RWPE1 (cell line): ENCODE data around the gene SYNE2.

Source experiments
- CTCF ChIA-PET: fragments of 350-600 bp; sonication (Branson Sonifier 250); formaldehyde crosslinking; extraction: SDS; loops from one replicate; lab custom pipeline; 2021; lab: Yijun Ruan, JAX
- POLR2A ChIA-PET: fragments of 400-600 bp; formaldehyde crosslinking; extraction: SDS; loops from one replicate; lab custom pipeline; 2020; ENCODE audit warnings: antibody characterized with exemption; ENCODE audit not compliant: low non-redundant PET; lab: Yijun Ruan, JAX
- DNase-seq: peaks from one replicate; pipeline ENCODE4 v3.0.0; 2012; ENCODE audit warnings: low spot score
- H3K27ac ChIP-seq: fragments of 450-650 bp; 2 replicates; pipeline ENCODE4 v1.5.1; 2017
- TF ChIP-seq, protein P1 (sequence below): fragments of 450-650 bp; conservative IDR thresholded peaks from 2 replicates; pipeline ENCODE4 v1.5.1; 2017; ENCODE audit warnings: low read depth, mild to moderate bottlenecking

The SYNE2 gene

DNA sequence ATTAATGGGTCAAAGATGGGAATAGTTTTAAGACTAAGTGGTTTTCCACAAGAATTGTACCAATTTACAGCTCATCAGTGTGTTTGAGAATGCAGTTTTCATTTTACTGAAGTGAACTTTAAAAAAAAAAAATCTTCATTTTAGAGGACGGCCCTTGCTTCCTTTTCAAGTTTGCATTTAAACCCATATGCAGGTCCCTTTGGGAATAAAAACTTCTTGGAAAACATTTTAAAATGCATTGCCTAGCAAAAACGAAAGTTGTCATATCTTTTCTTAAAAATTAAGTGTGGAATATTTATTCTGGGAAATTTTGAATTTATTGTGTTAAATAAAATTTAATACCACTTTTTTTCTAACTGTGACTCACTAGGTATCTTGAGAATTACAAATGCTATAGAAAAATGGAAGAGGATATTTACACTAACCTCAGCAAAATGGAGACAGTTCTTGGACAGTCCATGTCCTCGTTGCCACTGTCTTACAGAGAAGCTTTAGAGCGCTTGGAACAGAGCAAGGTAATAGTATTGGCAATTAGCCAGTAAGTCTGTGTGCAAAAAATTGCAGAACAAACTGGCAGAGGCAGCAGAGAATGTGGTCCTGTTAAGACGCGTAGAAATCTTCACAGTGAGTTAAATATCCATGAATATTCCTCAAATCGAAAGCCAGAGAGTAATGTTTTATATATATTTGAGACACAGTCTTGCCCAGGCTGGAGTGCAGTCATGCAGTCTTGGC is 209.7 kb downstream of the SYNE2 start:
- H3K27ac ChIP-seq: peak overlapping the region; percentile 77
- no peak for DNase-seq
- TF ChIP-seq, protein P1, sequence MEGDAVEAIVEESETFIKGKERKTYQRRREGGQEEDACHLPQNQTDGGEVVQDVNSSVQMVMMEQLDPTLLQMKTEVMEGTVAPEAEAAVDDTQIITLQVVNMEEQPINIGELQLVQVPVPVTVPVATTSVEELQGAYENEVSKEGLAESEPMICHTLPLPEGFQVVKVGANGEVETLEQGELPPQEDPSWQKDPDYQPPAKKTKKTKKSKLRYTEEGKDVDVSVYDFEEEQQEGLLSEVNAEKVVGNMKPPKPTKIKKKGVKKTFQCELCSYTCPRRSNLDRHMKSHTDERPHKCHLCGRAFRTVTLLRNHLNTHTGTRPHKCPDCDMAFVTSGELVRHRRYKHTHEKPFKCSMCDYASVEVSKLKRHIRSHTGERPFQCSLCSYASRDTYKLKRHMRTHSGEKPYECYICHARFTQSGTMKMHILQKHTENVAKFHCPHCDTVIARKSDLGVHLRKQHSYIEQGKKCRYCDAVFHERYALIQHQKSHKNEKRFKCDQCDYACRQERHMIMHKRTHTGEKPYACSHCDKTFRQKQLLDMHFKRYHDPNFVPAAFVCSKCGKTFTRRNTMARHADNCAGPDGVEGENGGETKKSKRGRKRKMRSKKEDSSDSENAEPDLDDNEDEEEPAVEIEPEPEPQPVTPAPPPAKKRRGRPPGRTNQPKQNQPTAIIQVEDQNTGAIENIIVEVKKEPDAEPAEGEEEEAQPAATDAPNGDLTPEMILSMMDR: no peak
- ChIA-PET POLR2A (no interaction called here), CTCF (interaction anchor here (0.6 kb wide), 2 partner anchors 115 to 119 kb away, joined by 3 read pairs; no protein-coding TSS in a partner anchor)

DNA sequence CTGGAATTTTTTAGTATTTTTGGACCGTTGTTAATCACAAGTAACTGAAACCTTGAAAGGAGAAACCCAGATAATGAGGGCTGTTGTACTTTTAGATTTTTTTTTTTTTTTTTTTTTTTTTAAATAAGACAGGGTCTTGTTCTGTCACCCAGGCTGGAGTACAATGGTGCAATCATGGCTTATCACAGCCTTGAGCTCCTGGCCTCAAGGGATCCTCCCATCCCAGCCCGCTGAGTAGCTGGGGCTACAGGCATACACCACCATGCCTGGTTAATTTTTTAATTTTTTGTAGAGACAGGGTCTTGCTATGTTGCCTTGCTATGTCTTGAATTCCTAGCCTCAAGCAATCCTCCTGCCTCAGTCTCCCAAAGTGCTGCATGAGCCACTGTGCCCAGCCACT is 211.6 kb downstream of the SYNE2 start:
- TF ChIP-seq, protein P1: no peak
- ChIA-PET CTCF (no interaction called here), POLR2A (no interaction called here)
- DNase-seq: no peak
- H3K27ac ChIP-seq: no peak overlapping the region

DNA sequence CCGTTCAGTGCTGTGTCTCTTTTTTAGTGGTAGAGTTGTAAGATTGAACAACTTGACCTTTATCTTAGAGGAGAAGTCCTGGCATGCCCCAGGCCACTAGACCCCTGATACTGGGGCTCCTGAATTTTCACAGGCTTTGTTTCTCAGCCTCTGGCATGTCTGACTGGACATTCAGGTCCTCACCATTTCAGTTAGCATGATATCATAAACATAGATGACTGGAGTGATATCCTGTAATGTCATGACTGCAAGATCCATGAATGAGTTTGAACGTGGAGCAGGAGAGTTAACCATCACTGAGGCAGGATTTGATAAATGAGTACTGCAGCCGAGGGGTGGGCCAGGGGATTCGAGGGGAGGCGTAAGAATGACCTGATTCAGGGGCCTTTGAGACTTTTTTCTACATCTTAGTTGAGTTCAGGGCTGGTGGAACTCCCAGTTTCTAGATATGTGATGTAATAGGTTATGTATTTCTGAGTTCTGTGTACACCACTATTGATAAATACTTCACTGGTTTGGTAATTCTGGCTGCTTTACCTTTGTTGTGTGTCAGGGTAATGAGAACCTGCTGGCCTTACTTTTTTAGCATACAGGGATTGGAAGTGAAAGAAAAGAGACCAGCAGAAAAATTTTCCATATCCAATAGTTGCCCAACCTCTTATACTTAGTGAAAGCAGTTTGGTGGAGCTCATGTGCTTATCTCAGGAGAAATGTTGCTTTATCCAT is 217.0 kb downstream of the SYNE2 start:
- CTCF ChIA-PET: interaction anchor here (1.6 kb wide), 1 partner anchor 9 kb away, joined by 7 read pairs; no protein-coding TSS in a partner anchor

DNA sequence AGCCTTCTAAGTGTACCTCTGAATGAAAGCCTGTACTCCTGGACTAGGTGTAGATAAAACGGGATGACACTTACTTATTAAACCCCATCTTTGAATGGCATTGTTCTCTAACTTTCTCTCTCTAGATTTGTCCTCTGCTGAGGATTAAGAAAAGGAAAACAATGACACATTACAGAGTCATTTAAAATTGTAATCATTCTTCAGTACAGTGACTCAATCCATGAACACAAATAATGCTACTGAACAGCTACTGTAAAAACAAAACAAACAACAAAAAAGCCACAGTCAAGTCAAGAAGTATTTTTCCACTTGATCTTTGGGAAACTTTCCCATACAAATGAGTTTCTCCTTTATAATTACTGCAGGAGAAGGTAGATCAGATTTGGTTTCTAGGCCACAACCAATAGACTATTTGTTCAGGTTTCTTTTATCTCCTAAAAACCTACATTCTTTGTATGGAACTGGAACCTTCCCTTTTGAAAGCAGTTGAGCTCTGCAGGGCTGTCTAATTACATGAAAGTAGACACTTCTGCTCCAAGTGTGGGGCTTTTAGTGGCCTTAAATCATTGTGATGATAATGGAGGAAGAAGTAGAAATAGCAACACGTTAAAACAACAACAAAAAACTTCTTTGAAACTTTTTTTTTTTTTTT is 222.3 kb downstream of the SYNE2 start:
- peak; percentile 30 for DNase-seq
- ChIA-PET POLR2A (no interaction called here), CTCF (no interaction called here)
- TF ChIP-seq, protein P1: no peak
- H3K27ac ChIP-seq: no peak overlapping the region

More for the DNA sequence above, 217.0 kb downstream of the SYNE2 start:
- POLR2A ChIA-PET: no interaction called here
- TF ChIP-seq, protein P1: no peak
- H3K27ac ChIP-seq: no peak overlapping the region
- DNase-seq: no peak

DNA sequence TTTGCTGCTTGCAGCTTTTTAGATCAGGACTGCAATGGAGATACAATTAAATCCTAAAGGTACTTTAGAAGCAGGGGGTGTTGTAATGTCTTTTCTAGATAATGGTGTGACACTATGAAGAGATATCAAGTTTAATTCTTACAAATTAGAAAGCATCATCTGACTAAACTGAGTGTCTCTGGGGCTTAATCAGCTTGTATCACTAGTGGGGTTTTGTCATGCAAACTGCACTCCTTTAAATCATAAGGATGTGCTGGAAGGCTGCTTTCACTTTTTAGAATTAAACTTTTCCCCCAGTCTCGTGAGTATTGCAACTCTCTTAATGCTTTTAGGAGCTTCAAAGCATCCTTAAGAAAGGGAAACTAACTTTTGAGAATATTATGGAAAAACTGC is 222.8 kb downstream of the SYNE2 start:
- POLR2A ChIA-PET: no interaction called here
- DNase-seq: no peak
- no peak overlapping the region for H3K27ac ChIP-seq
- CTCF ChIA-PET: no interaction called here
- TF ChIP-seq, protein P1: no peak

DNA sequence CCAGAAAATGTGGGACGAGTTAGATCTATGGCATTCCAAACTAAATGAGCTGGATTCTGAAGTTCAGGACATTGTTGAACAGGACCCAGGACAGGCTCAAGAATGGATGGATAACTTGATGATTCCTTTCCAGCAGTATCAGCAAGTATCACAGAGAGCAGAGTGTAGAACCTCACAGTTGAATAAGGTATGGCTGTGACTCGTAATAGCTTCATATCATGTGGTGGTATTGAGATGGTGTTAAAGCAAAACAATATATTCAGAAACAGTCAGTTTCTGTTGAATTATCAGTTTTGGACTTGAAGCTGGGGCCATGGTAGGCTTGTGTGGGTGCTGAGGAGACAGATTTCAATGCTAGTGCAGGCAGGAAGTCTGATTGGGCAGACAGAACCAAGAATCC is 227.6 kb downstream of the SYNE2 start:
- TF ChIP-seq, protein P1: no peak
- POLR2A ChIA-PET: no interaction called here
- DNase-seq: no peak
- CTCF ChIA-PET: no interaction called here
- no peak overlapping the region for H3K27ac ChIP-seq
